SU-DHL-6 (cell line): ENCODE data around the gene KCND3.

Experiments
- EZH2phosphoT487 ChIP-seq: fragments of 200-600 bp; sonication (generic), shearing (Covaris generic); conservative IDR thresholded peaks from 2 replicates; pipeline ENCODE4 v1.6.1; 2018; ENCODE audit warnings: mild to moderate bottlenecking, antibody characterized with exemption, low read length, moderate library complexity, mixed read lengths
- TF ChIP-seq, protein P1 (sequence below): fragments of 200-600 bp; sonication (generic); IDR thresholded peaks from one replicate; pipeline ENCODE4 v1.5.1; 2017; ENCODE audit warnings: antibody characterized with exemption, mild to moderate bottlenecking, low read length, moderate library complexity; ENCODE audit not compliant: insufficient read depth, poor library complexity, severe bottlenecking

DNA sequence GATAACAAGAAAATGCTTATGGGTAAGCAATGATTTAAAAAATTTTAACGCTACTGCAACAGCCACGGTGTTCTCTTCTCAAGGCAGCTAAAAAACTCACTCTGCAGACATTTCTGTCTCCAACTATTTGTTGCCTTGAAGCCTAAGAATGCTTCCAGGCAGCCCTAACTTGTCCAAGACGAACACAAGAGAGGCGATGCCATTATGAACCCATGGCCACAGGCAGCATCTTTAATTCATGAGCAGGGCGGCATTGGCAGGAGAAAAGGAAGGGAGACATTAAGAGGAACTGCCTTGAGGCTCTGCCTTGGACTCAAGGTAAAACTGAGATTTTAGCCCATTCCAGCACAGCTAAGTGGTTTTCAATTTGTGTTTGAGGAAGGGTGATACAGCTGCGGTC is 67.5 kb downstream of the KCND3 start:
- TF ChIP-seq, protein P1, sequence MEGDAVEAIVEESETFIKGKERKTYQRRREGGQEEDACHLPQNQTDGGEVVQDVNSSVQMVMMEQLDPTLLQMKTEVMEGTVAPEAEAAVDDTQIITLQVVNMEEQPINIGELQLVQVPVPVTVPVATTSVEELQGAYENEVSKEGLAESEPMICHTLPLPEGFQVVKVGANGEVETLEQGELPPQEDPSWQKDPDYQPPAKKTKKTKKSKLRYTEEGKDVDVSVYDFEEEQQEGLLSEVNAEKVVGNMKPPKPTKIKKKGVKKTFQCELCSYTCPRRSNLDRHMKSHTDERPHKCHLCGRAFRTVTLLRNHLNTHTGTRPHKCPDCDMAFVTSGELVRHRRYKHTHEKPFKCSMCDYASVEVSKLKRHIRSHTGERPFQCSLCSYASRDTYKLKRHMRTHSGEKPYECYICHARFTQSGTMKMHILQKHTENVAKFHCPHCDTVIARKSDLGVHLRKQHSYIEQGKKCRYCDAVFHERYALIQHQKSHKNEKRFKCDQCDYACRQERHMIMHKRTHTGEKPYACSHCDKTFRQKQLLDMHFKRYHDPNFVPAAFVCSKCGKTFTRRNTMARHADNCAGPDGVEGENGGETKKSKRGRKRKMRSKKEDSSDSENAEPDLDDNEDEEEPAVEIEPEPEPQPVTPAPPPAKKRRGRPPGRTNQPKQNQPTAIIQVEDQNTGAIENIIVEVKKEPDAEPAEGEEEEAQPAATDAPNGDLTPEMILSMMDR, result no peak
- no peak for TF ChIP-seq EZH2phosphoT487
